ENCODE measurements around the gene SPTBN4.
A peak's percentile ranks its signal among the peaks of the same experiment; 100 is the strongest.

The SPTBN4 gene

GRCh38 chr19:40550951-40551350 is 84.2 kb downstream of the SPTBN4 start:
- TF ChIP-seq ATF2 (tag by site-specific recombination; IDR thresholded peaks at IDR 0.05; ENCODE audit: low read depth) (no peak), ZFP41 (tag by site-specific recombination; IDR thresholded peaks at IDR 0.05; ENCODE audit: borderline replicate concordance) (no peak), ZNF626 (tag by site-specific recombination; IDR thresholded peaks at IDR 0.05) (no peak), ZNF677 (tag by site-specific recombination; IDR thresholded peaks at IDR 0.05) (no peak), SP2 (tag by site-specific recombination; IDR thresholded peaks at IDR 0.05) (peak; percentile 49), ZNF670 (tag by site-specific recombination; IDR thresholded peaks at IDR 0.05; ENCODE audit: low read depth) (no peak), KLF1 (tag by site-specific recombination; IDR thresholded peaks at IDR 0.05) (peak; percentile 40), ZNF423 (tag by site-specific recombination; IDR thresholded peaks at IDR 0.05) (no peak), ZNF48 (tag by site-specific recombination; IDR thresholded peaks at IDR 0.05) (no peak), EGR2 (tag by site-specific recombination; IDR thresholded peaks at IDR 0.05; ENCODE audit: low read depth) (no peak), ZNF777 (tag by site-specific recombination; IDR thresholded peaks at IDR 0.05; ENCODE audit: borderline replicate concordance) (no peak), PRDM10 (tag by site-specific recombination; IDR thresholded peaks at IDR 0.05) (no peak), ZNF280D (tag by site-specific recombination; IDR thresholded peaks at IDR 0.05) (no peak), AEBP2 (tag by site-specific recombination; IDR thresholded peaks at IDR 0.05; ENCODE audit: borderline replicate concordance) (no peak), ZBTB26 (tag by site-specific recombination; optimal IDR thresholded peaks at IDR 0.05) (no peak), ZNF146 (tag by site-specific recombination; IDR thresholded peaks at IDR 0.05) (no peak), ZXDB (tag by site-specific recombination; IDR thresholded peaks at IDR 0.05) (peak; percentile 97), ZNF707 (tag by site-specific recombination; IDR thresholded peaks at IDR 0.05) (no peak), GLIS1 (tag by site-specific recombination; IDR thresholded peaks at IDR 0.05) (0 out of 2 replicates have a peak, but pooled peaks have one; percentile 1), ZNF76 (tag by site-specific recombination; IDR thresholded peaks at IDR 0.05; ENCODE audit: borderline replicate concordance, low read depth) (no peak)
- peaks cover 2% of the 10 kb centered on the region; the same call in 1 of the 2 replicates for H3K9me3 ChIP-seq (ENCODE audit: control insufficient read depth, insufficient read depth, low read depth, low read length)
- no peak overlapping the region for H3K4me3 ChIP-seq (ENCODE audit: low read depth, low read length)
- H3K36me3 ChIP-seq (ENCODE audit: control insufficient read depth in 2 of 2, insufficient read depth in 1 of 2, low read length in 2 of 2) = no peaks in the 10 kb centered on the region; a peak in 1 of 3 replicates
- CTCF ChIA-PET = interaction anchor here (0.6 to 14.7 kb wide), 21 partner anchors 8 to 1107 kb away, joined by 3 to 259 read pairs (median 4); partner anchors contain the start of gene BLVRB
- H3K27ac ChIP-seq (ENCODE audit: extremely low read depth, low read depth, low read length) = 0 out of 2 replicates have a peak overlapping the region, but pooled peaks have one; percentile 16
- POLR2A ChIA-PET = interaction anchor here (1.3 kb wide), 1 partner anchor 54 kb away, joined by 3 read pairs; no protein-coding TSS in a partner anchor
- H3K4me1 ChIP-seq (ENCODE audit: control insufficient read depth, insufficient read depth, low read length) = peaks cover 9% of the 10 kb centered on the region

Measured in HEK293 (cell line).